ENCODE data around the gene ZSCAN9. TPM values are rescaled to one million over a fixed set of nuclear protein-coding genes. Genes with fewer than 3 reads are reported as not detected.

Gene ZSCAN9
- total and polyA plus RNA-seq, 2 of the 13 experiments (the other 11 are each of a cell fraction or from before 2014, with no cell fraction given) = 14.6 to 17.8 TPM

GRCh38 chr6:28281288-28282064 is 56.4 kb downstream of the ZSCAN9 start, which contains the start of gene PGBD1 (continued):
- TF ChIP-seq, protein P1, sequence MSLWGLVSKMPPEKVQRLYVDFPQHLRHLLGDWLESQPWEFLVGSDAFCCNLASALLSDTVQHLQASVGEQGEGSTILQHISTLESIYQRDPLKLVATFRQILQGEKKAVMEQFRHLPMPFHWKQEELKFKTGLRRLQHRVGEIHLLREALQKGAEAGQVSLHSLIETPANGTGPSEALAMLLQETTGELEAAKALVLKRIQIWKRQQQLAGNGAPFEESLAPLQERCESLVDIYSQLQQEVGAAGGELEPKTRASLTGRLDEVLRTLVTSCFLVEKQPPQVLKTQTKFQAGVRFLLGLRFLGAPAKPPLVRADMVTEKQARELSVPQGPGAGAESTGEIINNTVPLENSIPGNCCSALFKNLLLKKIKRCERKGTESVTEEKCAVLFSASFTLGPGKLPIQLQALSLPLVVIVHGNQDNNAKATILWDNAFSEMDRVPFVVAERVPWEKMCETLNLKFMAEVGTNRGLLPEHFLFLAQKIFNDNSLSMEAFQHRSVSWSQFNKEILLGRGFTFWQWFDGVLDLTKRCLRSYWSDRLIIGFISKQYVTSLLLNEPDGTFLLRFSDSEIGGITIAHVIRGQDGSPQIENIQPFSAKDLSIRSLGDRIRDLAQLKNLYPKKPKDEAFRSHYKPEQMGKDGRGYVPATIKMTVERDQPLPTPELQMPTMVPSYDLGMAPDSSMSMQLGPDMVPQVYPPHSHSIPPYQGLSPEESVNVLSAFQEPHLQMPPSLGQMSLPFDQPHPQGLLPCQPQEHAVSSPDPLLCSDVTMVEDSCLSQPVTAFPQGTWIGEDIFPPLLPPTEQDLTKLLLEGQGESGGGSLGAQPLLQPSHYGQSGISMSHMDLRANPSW (CRISPR knock-in tag; IDR thresholded peaks at IDR 0.05; ENCODE audit: borderline replicate concordance) = peak; percentile 16; the same call in 1 of the 2 replicates
- TF ChIP-seq ZGPAT (CRISPR knock-in tag; IDR thresholded peaks at IDR 0.05) (peak; percentile 88), RAD21 (CRISPR knock-in tag; IDR thresholded peaks at IDR 0.05) (peak; percentile 76), ARID5B (CRISPR knock-in tag; IDR thresholded peaks at IDR 0.05) (peak; percentile 73), ATF3 (CRISPR knock-in tag; IDR thresholded peaks at IDR 0.05) (peak; percentile 67; the same call in 1 of the 2 replicates), ZNF225 (CRISPR knock-in tag; IDR thresholded peaks at IDR 0.05) (peak; percentile 36; the same call in 1 of the 2 replicates), MXD4 (CRISPR knock-in tag; IDR thresholded peaks at IDR 0.05) (0 out of 2 replicates have a peak, but pooled peaks have one; percentile 26), ZNF766 (CRISPR knock-in tag; IDR thresholded peaks at IDR 0.05; ENCODE audit: borderline replicate concordance) (no peak), ZNF678 (CRISPR knock-in tag; IDR thresholded peaks at IDR 0.05) (no peak), ZNF629 (CRISPR knock-in tag; conservative IDR thresholded peaks at IDR 0.05) (no peak), ZNF350 (CRISPR knock-in tag; IDR thresholded peaks at IDR 0.05; ENCODE audit: borderline replicate concordance, low read depth) (peak; percentile 88; the same call in 1 of the 2 replicates), HNF4A (CRISPR knock-in tag; IDR thresholded peaks at IDR 0.05) (no peak), MLXIP (CRISPR knock-in tag; IDR thresholded peaks at IDR 0.05; ENCODE audit: borderline replicate concordance) (no peak), NBN (conservative IDR thresholded peaks at IDR 0.05) (no peak)
